ENCODE results near the gene YARS2.

Gene YARS2

DNA sequence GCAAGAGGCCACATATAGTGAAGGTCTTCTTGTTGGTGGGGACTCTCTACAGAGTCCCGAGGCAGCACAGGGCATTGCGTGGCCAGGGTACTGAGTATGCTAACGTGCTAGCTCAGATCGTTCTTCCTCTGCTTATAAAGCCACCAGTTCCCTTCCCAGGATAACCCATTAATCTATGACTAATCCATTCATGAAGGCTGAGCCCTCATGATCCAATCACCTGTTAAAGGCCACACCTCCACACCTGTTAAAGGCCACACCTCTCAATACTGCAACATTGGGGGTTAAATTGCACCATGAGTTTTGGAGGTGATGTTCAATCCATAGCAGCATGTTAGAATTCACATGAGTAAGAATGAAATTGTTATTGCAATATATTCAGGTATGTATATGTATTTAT, 12.8 kb upstream of the YARS2 start:
- no peaks in the 10 kb centered on the region for H3K36me3 Mint-ChIP-seq

DNA sequence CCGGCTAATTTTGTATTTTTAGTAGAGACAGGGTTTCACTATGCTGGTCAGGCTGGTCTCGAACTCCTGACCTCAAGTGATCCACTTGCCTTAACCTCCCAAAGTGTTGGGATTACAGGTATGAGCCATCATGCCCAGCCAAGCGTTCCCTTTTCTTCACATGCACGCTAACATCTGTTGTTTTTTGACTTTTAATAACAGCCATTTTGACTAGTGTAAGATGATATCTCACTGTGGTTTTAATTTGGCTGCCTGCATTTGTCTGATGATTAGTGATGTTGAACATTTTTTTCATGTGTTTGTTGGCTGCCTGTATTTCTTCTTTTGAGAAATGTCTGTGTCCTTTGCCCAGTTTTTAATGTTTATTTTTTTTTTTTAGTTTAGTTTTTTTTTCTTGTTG, 10.2 kb upstream of the YARS2 start:
- CTCF ChIA-PET = no interaction called here
- no peaks in the 10 kb centered on the region for H3K27me3 Mint-ChIP-seq
- H3K27ac Mint-ChIP-seq = no peak overlapping the region
- no peaks in the 10 kb centered on the region for H3K36me3 Mint-ChIP-seq
- no peaks in the 10 kb centered on the region for H3K9me3 Mint-ChIP-seq
- H3K4me3 Mint-ChIP-seq = no peak overlapping the region
- no peaks in the 10 kb centered on the region for H3K4me1 Mint-ChIP-seq
- DNase-seq = no peak

More for the DNA sequence above, 12.8 kb upstream of the YARS2 start:
- no peak for DNase-seq
- CTCF ChIA-PET = no interaction called here
- no peaks in the 10 kb centered on the region for H3K4me1 Mint-ChIP-seq
- no peak overlapping the region for H3K27ac Mint-ChIP-seq
- H3K9me3 Mint-ChIP-seq = no peaks in the 10 kb centered on the region
- no peak overlapping the region for H3K4me3 Mint-ChIP-seq
- peaks cover 4% of the 10 kb centered on the region for H3K27me3 Mint-ChIP-seq

DNA sequence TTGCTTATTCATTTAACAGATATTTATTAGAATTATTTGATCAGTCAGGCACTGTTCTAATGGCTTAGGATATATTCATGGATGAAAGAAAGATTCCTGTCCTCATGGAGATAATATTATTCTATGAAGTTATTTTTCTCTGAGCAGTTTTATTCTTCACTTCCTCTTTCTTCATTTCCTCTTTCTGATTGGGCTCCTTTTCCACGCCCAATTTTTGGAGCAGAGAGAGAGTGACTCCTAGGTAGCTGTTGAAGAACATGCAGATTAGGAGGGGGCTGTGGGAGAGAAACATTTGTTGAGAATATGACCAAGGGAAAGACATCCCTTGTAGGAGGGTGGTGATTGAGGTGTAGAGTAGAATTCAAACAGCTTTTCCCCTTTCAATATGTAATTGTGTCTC, 6.0 kb upstream of the YARS2 start:
- H3K36me3 Mint-ChIP-seq = no peaks in the 10 kb centered on the region
- CTCF ChIA-PET = no interaction called here
- no peak overlapping the region for H3K27ac Mint-ChIP-seq
- H3K4me1 Mint-ChIP-seq = peaks cover under 1% of the 10 kb centered on the region
- H3K27me3 Mint-ChIP-seq = no peaks in the 10 kb centered on the region
- no peak for DNase-seq
- H3K4me3 Mint-ChIP-seq = no peak overlapping the region
- no peaks in the 10 kb centered on the region for H3K9me3 Mint-ChIP-seq

DNA sequence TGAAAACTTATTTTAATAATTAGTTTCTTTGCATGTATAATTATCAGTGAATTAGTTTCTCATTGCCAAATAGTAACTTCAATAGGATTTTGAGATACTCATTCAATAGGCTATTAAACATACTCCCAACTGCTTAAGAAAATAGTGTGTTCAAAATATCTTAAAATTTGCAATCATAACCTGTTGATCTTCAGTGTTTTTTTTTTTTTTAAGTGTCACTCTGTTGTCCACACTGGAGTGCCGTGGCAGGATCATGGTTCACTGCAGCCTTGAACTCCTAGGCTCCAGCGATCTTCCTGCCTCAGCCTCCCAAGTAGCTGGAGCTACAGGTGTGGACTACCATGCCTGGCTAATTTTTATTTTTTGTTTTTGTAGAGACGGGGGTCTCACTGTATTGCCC, 1.5 kb upstream of the YARS2 start:
- H3K4me3 Mint-ChIP-seq = no peak overlapping the region
- no peak for DNase-seq
- H3K27me3 Mint-ChIP-seq = no peaks in the 10 kb centered on the region
- H3K36me3 Mint-ChIP-seq = peaks cover 9% of the 10 kb centered on the region
- no peak overlapping the region for H3K27ac Mint-ChIP-seq
- CTCF ChIA-PET = interaction anchor here (0.6 to 4.5 kb wide), 4 partner anchors 130 to 1264 kb away, joined by 3 to 61 read pairs (median 3); partner anchors contain the start of gene ALG10
- no peaks in the 10 kb centered on the region for H3K9me3 Mint-ChIP-seq
- H3K4me1 Mint-ChIP-seq = peaks cover 25% of the 10 kb centered on the region

DNA sequence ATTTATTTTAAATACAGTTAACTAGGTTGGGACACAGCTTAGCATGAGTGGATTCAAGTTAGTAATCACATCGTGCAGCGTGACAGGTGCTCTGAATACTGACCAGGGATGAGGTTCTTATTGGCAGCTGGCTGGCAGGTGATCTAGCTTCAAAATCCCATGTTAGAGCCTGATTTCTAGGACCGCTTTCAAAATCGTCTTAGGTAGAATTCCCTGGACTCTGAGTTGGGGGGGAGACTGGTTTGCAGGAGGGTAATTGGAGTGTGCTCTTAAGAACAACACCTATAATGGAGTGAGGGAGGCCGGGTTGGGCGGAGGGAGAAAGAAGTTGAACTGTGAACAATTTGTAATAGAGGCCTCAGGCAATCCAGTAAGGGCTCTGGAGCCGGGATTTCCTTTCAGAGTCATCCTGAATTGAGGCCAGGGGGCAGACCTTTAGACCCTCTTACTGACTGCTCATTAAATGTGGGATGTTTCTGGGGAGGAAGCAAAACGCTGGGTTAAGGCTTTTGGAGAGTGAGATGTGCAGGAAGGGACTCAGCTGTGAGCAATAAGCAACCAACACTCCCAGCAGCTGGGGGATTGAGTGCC, 874 bp upstream of the YARS2 start:
- Mint-ChIP-seq H3K27ac (peak overlapping the region; percentile 87), H3K36me3 (peaks cover 13% of the 10 kb centered on the region), H3K9me3 (no peaks in the 10 kb centered on the region), H3K4me1 (peaks cover 25% of the 10 kb centered on the region), H3K27me3 (no peaks in the 10 kb centered on the region), H3K4me3 (peak overlapping the region; percentile 92)
- CTCF ChIA-PET = interaction anchor here (0.6 to 4.5 kb wide), 20 partner anchors 10 to 1486 kb away, joined by 3 to 61 read pairs (median 4); partner anchors contain the start of genes ALG10 and ETFBKMT
- DNase-seq = no peak

DNA sequence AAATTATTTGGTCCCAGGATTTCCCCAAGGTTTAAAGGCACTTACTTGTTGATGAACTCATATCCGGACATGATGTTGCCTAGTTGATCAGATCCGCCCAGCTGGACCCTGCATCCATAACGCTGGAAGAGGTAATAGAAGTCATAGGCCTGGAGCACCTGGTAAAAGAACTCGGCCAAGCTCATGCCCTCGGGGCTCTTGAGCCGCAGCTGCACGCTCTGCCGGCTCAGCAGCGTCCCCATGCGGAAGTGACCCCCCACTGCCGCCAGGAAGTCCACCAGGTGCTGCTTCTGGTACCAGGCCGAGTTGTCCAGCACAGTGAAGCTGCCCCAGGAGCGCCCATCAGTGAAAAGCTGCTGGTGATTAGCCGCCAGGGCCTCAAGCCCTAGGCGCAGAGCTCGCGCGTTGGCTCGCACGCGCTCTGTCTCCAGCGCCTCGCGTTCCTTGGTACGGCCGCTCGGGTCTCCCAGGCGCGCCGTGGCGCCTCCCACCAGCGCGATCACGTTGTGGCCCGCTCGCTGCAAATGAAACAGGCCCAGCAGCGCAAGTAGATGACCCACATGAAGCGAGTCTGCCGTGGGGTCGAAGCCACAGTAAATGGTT, 545 bp downstream of the YARS2 start:
- Mint-ChIP-seq H3K27ac (peak overlapping the region; percentile 87), H3K4me3 (peak overlapping the region; percentile 92), H3K27me3 (no peaks in the 10 kb centered on the region), H3K36me3 (peaks cover 23% of the 10 kb centered on the region), H3K4me1 (peaks cover 25% of the 10 kb centered on the region), H3K9me3 (no peaks in the 10 kb centered on the region)
- DNase-seq = peak; percentile 81
- CTCF ChIA-PET = interaction anchor here (0.5 to 4.5 kb wide), 40 partner anchors 10 to 1484 kb away, joined by 3 to 61 read pairs (median 4); partner anchors contain the start of genes ALG10, DENND5B, ETFBKMT and FGD4

DNA sequence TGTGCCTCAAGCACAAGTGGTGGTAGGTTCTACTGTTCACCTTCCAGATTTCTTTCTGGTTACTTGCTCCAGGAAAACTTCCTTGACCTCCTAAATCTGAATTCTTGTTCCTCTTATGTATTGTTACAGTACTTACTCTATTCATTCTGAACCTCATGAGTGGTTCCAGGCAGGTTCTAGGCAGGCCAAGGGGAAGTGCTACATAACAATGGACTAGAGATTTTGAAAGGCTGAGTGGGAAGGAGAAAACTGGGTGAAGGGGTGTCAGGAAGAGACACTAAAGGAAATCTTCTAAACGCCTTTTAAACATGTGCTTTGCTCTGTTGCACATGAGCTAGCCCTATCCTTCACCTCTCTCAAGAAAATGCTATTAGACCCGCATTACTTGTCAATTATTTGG, 1.6 kb downstream of the YARS2 start:
- DNase-seq = no peak
- H3K4me3 Mint-ChIP-seq = peak overlapping the region; percentile 92
- H3K36me3 Mint-ChIP-seq = peaks cover 27% of the 10 kb centered on the region
- CTCF ChIA-PET = interaction anchor here (0.8 to 4.5 kb wide), 14 partner anchors 9 to 1267 kb away, joined by 3 to 61 read pairs (median 6); partner anchors contain the start of genes ALG10 and FGD4
- no peaks in the 10 kb centered on the region for H3K27me3 Mint-ChIP-seq
- H3K9me3 Mint-ChIP-seq = no peaks in the 10 kb centered on the region
- peaks cover 25% of the 10 kb centered on the region for H3K4me1 Mint-ChIP-seq
- H3K27ac Mint-ChIP-seq = peak overlapping the region; percentile 66

DNA sequence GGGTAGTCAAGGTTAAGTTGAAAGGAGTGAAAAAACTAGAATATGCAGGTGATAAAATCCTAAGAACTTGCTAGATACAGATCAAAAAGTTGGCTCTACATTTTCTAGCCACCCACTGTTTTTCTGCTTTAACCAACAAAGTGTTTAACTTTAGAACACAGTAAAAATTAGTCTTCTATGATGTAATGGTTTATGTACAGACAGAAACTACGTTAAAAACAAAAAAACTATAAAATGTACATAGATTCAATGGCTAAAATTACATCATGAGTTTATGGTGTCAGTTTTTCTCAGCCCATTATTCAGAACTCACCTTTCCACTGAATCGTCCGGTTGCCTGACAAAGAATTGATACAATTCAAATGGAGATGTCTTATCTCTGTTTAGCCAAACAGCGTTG, 2.1 kb downstream of the YARS2 start:
- H3K27ac Mint-ChIP-seq = no peak overlapping the region
- H3K27me3 Mint-ChIP-seq = no peaks in the 10 kb centered on the region
- no peak for DNase-seq
- H3K9me3 Mint-ChIP-seq = no peaks in the 10 kb centered on the region
- H3K4me3 Mint-ChIP-seq = peak overlapping the region; percentile 92
- H3K4me1 Mint-ChIP-seq = peaks cover 25% of the 10 kb centered on the region
- peaks cover 27% of the 10 kb centered on the region for H3K36me3 Mint-ChIP-seq
- CTCF ChIA-PET = interaction anchor here (2.8 to 4.5 kb wide), 3 partner anchors 12 to 1268 kb away, joined by 12 to 61 read pairs (median 22); partner anchors contain the start of gene ALG10

DNA sequence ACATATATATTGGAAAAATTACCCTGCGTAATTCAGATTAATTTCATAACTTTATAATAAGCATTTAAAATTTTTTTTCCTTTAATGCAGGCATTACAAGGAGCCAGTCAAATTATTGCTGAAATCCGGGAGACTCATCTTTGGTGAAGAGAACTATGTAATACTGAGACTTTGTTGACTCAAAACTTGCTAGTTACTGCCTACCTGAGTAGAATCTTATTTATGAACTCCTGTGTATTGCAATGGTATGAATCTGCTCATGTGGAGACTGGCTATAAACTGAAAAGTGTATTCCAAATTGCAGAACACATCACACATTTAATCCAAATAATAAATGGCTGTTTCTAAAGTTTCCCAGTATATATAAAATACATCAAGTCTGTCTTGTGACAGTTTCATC, 12.4 kb downstream of the YARS2 start:
- Mint-ChIP-seq H3K4me3 (no peak overlapping the region), H3K27me3 (no peaks in the 10 kb centered on the region), H3K9me3 (no peaks in the 10 kb centered on the region), H3K4me1 (no peaks in the 10 kb centered on the region), H3K36me3 (peaks cover 45% of the 10 kb centered on the region), H3K27ac (no peak overlapping the region)
- CTCF ChIA-PET = no interaction called here
- no peak for DNase-seq

DNA sequence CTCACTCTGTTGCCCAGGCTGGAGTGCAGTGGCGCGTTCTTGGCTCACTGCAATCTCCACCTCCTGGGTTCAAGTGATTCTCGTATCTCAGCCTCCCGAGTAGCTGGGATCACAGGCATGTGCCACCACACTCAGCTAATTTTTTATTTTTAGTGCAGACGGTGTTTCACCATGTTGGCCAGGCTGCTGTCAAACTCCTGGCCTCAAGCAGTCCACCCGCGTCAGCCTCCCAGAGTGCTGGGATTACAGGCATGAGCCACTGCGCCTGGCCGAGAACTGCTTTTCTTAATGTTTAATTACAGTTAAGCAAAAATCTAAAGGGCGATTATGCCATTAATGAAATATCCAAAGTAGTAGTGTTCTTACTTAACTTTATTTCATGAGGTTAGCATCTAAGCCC, 13.6 kb downstream of the YARS2 start:
- Mint-ChIP-seq H3K4me3 (no peak overlapping the region), H3K9me3 (no peaks in the 10 kb centered on the region), H3K27me3 (no peaks in the 10 kb centered on the region), H3K4me1 (no peaks in the 10 kb centered on the region), H3K27ac (no peak overlapping the region), H3K36me3 (peaks cover 46% of the 10 kb centered on the region)
- CTCF ChIA-PET = interaction anchor here (3.2 kb wide), 1 partner anchor 13 kb away, joined by 12 read pairs; the partner anchor contains the start of gene YARS2
- DNase-seq = no peak

DNA sequence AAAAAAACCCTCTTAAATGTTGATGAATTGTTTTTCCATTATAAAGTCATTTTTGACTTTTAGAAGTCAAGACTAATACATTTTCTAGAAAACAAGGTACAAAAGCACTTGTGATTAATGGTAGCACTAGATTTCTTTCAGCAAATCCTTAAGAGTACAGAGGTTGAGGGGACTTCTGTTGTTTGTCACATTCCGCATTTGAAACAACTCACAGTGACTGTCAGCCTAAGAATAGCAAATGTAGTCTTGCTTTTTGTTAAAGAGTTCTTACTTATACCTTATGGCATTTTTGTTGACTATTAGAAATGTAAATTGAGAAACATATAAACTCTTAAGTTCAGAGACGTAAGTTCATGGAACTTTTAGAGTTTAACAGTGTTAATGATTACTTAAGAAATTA, 16.4 kb downstream of the YARS2 start:
- Mint-ChIP-seq H3K9me3 (no peaks in the 10 kb centered on the region), H3K27ac (no peak overlapping the region), H3K36me3 (peaks cover 40% of the 10 kb centered on the region)

DNA sequence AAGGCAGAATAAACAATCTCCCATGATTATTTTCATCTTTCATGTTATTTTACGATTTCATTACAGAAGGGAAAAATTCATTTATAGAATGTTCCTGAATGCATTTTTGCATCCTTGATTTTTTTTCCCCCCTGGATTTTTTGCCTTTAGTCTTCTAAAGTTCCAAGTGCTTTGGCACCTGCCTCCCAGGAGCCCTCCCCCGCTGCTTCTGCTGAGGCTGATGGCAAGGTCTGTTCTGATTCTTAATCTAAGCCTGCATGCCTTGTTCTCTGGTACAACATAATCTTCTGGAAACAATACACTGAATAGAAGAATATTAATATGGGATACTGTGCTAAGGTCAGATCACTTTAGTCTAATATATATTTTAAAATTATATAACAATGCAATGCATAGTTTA, 18.0 kb downstream of the YARS2 start:
- DNase-seq = no peak
- CTCF ChIA-PET = interaction anchor here (0.8 kb wide), 1 partner anchor 18 kb away, joined by 3 read pairs; no protein-coding TSS in a partner anchor
- Mint-ChIP-seq H3K4me3 (no peak overlapping the region), H3K4me1 (no peaks in the 10 kb centered on the region), H3K9me3 (no peaks in the 10 kb centered on the region), H3K27me3 (no peaks in the 10 kb centered on the region), H3K27ac (no peak overlapping the region), H3K36me3 (peaks cover 35% of the 10 kb centered on the region)

More for the DNA sequence above, 16.4 kb downstream of the YARS2 start:
- Mint-ChIP-seq H3K27me3 (no peaks in the 10 kb centered on the region), H3K4me3 (no peak overlapping the region), H3K4me1 (no peaks in the 10 kb centered on the region)
- DNase-seq = no peak
- CTCF ChIA-PET = no interaction called here

DNA sequence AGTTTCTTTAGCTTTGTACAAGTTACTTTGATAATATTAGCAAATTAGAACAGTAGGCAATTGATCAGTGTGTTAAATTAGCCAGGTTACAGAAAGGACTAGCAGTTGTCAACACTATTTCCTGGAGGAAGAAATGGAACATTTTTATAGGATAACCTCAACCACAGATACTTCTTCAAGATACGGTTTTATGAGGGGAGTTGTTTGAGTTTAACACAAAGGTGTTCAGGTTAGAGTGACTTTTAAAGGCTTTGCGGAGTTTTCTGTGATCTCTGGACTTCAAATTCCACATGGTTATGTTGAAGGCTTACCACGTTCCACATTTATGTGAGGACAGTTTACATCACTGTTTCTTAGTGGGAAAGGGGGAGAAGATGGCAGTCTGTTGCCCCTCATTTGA, 19.3 kb downstream of the YARS2 start:
- Mint-ChIP-seq H3K9me3 (no peaks in the 10 kb centered on the region), H3K4me1 (no peaks in the 10 kb centered on the region), H3K27ac (no peak overlapping the region), H3K4me3 (no peak overlapping the region), H3K36me3 (peaks cover 38% of the 10 kb centered on the region), H3K27me3 (no peaks in the 10 kb centered on the region)
- DNase-seq = no peak
- CTCF ChIA-PET = no interaction called here

DNA sequence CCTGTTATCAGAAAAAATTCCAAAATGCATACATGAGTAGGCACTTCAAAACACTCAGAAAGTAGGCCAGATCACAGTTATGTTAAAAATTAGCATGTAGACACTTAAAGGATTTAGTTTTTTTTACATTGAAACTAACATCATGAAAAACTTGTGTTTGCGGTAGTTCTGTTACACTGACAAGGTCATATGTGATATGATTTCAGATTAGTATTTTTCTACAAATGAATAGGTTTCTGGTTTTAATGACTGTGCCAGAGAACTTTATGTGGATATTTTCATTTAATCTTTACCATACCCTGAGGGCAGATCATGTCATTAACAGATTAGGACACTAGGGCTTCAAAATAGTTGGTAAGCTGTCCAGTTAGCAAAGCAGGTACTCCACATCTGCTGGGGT, 20.7 kb downstream of the YARS2 start:
- H3K27me3 Mint-ChIP-seq = no peaks in the 10 kb centered on the region
- no peaks in the 10 kb centered on the region for H3K9me3 Mint-ChIP-seq
- CTCF ChIA-PET = interaction anchor here (1.0 kb wide), 1 partner anchor 278 kb away, joined by 3 read pairs; no protein-coding TSS in a partner anchor
- no peaks in the 10 kb centered on the region for H3K4me1 Mint-ChIP-seq
- peaks cover 40% of the 10 kb centered on the region for H3K36me3 Mint-ChIP-seq
- no peak overlapping the region for H3K27ac Mint-ChIP-seq
- no peak overlapping the region for H3K4me3 Mint-ChIP-seq
- no peak for DNase-seq

DNA sequence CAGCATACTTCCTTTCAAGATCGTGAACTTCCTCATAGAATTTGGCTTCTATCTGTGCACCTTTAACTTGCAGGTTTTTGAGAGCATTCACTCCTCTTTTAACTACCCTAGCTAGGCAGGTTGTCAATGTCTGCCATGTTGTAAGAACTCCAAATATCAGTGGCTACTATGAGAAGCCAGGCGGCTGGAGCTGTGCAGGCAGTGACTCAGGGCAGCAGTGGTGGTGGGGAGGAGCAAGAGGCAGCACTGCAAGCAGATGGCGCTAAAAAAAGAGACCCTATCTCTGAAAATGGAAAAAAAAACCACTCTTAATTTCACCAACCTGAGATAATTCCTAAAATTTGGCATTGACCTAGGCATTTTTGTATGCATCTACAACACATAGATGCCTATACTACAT, 28.5 kb downstream of the YARS2 start:
- Mint-ChIP-seq H3K27me3 (no peaks in the 10 kb centered on the region), H3K27ac (peak overlapping the region; percentile 42), H3K36me3 (peaks cover 28% of the 10 kb centered on the region), H3K4me1 (no peaks in the 10 kb centered on the region), H3K9me3 (no peaks in the 10 kb centered on the region), H3K4me3 (no peak overlapping the region)
- DNase-seq = no peak
- CTCF ChIA-PET = no interaction called here

Data from activated naive CD4-positive, alpha-beta T cell treated with anti-CD3 and anti-CD28 coated beads, Interleukin-2, amount 10 ng/mL, durations not matched to agents 7 days and 5 days (primary cell).